ENCODE measurements around the gene GPR155.
"Not testable (repeated sequence)": the region's sequence is repeated elsewhere in the genome, so short reads cannot be mapped to it uniquely, and the experiment has no call there.

The GPR155 gene

DNA sequence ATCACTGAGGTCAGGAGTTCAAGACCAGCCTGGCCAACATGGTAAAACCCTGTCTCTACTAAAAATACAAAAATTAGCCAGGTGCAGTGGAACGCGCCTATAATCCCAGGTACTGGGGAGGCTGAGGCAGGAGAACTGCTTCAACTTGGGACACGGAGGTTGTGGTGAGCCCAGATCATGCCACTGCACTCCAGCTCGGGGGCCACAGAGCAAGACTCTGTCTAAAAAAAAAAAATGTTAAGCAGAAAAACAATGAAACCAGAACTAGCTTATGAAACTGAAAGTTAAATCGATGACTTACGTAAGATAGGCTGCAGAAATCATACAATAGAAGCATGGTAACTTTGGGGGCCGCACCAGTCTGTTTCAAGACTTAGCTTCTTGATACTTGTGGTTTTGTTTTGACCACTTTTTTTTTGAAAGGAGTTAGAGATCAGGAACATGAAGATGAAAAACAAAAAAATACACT, 6.2 kb upstream of the GPR155 start:
- DNase-seq (ENCODE audit: low read depth) = no peak

- no peak for DNase-seq (ENCODE audit: low read depth)
Observed at GRCh38 chr2:174491947-174492346, 5.1 kb upstream of the GPR155 start.

GRCh38 chr2:174490051-174490450, 3.2 kb upstream of the GPR155 start:
- DNase-seq (ENCODE audit: low read depth) = no peak

- DNase-seq (ENCODE audit: low read depth) = not testable (repeated sequence)
Observed at GRCh38 chr2:174489520-174489919, 2.7 kb upstream of the GPR155 start.

DNA sequence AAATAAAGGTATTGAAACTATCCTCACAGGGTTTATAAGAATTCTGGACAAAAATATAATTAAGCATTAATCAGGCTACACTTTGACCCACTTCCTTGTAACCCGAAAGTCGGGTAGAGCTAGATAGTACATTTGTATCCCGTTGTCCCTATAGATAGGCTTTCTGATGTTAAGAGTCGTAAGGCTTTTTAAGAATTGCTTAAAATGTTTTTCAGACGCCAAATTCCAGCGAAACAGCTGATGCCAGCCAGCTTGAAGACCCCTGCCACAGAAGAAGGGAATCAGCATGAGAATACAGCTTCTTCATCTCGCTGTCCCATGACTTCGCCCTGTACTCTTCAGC, 962 bp upstream of the GPR155 start:
- no peak for DNase-seq (ENCODE audit: low read depth)

DNA sequence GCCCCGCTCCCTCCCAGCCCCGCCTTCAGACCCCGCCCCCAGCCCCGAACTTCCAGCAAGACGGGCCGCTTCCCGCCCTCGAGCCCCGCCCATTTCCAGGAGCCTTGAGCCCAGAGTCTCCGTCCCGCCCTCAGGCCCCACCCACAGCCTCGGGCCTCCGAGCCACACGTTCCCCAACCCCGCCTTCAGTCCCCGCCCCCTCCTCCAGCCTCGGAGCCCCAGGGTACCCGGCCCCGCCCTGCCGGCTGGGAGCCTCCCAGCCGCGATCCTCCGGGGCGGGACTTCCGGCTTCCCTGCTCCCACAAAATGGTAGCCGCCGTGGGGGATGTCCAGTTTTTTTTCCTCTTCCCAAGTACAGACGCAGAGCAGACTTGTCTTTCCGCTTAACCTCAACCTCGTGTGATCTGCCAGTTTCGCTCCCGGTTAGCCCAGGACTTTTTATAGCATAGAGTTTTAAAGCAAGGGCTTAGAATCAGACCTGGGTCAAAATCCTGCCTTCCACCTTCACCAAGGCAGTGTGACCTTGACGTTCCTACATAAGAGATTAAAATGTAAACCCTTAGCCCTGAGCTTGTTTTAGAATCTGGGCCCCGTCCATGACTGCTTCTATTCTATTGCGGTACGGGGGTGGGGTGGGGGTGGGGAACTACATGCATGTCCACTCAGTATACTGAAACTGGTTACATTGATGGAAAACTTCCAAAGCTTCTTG, 435 bp upstream of the GPR155 start:
- peak; percentile 67 for DNase-seq (ENCODE audit: low read depth)

DNA sequence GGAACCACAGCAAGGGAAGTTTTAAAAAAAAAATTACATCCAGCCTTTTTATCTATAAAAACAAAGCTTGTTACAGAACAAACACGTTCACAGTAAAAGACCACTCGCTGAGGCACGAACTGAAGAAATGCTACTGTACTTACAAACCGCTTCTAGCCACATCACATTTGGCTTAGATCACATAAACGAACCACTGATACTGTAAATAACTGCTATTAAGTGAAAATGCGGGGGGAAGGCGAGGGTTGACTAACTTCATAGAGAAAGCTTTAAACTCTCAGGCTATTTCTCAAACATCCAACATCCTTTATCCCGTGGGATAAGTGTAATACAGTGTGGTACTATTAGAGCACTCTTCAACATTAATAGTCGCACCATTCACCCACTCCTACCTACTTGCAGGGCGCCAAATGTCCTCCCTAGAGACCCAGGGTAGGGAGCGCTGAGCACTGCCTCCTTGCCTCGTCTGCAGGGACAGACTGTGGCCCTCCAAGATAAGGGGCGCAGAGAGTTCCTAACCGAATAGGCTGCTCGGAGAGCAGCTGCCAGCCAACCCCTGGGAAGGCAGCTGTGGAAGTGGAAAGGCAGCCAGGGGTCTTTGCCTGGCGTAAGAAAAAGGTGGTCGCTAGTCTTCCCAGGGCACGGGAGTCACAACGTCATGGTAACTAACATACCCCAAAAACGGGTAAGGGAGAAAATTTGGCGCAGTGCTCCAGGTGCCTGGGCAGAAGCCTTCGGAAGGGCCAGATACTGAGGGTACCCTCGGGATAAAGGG, 854 bp downstream of the GPR155 start:
- no peak for DNase-seq (ENCODE audit: low read depth)

DNA sequence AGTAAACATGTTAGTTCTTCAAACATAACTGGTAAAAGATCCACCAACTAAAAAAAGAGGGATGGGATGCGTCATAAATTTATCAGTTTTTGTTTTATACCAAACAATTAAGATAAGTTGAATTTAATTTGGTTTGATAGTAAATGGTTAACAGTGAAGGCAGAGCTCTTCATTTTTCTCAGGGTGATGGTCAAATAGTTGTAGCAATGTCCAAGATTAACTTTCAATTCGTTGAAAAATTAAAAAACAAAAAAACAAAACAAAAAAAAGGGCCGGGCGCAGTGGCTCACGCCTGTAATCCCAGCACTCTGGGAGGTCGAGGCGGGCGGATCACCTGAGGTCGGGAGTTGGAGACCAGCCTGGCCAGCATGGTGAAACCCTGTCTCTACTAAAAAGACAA, 1.8 kb downstream of the GPR155 start:
- not testable (repeated sequence) for DNase-seq (ENCODE audit: low read depth)

- DNase-seq (ENCODE audit: low read depth) = no peak
Observed at GRCh38 chr2:174484573-174484972, 2.3 kb downstream of the GPR155 start.

DNA sequence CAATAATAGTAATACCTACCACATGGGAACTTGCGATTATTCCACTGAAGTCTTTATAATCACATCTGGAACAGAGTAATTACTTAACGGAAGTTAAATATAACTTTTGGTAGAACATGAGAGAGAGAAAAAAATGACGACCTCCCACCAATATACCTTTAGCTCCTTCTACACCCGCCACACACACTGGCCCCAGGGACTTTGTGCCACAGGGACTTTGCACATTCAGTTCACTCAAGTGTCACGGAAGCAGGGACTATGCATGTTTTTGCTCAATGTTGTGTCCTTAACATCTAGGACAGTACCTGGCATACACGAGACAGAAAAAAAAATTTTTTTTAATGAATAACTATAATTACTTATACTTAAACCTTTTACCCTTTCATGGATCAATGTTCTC, 4.0 kb downstream of the GPR155 start:
- no peak for DNase-seq (ENCODE audit: low read depth)

DNA sequence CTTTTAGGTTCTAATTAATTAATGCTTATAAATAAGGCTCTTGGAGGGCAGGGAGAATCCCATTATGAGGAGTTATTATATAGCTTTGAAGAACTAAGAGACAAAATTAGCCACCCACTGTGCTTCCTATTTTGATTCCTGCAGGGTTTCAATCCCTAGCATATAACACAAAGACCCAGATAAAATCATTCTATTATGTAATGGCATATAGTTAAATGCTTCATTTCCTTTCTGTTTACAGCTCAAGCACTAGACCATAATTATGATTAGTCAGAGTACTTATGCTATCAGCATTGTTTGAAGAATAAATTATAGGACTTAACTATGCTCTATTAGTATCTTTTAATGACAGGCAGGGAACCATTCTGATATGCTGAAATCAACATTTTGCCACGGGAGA, 9.1 kb downstream of the GPR155 start:
- no peak for DNase-seq (ENCODE audit: low read depth)

DNA sequence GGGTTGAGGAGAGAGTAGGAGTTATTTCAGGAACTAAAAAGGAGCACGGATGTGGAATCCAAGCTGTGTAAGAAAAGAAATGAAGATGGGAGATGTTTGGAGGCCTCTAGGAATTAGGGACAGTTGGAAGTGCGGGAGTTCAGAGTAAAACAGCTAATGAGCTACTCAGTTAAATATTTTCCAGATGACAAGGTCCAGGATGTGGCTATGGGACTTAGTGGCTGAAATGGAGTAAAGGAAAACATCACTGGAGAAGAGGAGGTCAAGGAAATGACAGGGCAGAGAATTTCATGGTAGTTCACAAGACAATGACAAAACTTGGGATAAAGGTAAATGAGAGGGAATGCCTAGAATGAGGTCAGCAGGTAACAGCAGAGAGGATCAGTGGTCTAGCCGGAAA, 13.0 kb downstream of the GPR155 start:
- no peak for DNase-seq (ENCODE audit: low read depth)

DNA sequence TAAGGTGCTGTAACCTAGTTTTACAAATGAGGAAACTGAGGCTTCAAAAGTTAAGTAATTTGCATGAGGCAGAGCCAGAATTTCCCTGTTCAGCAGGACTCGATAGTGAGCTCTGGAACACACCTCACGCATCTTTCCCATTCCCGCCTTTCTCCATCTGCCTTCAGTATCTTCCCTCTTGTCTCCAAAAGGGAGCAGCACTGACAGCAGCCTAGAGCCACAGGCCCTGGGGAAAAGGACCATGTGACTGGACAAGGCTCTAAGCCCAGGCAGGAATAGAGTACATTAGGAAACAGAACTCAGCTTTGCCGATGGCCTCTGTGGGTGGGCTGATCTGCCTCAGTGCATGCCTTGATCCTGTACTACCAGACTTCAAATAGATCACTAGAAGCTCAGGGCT, 21.5 kb downstream of the GPR155 start:
- no peak for DNase-seq (ENCODE audit: low read depth)

- DNase-seq (ENCODE audit: low read depth) = no peak
Observed at GRCh38 chr2:174461221-174461620, 25.6 kb downstream of the GPR155 start.

GRCh38 chr2:174454566-174454965, 32.3 kb downstream of the GPR155 start:
- no peak for DNase-seq (ENCODE audit: low read depth)

- DNase-seq (ENCODE audit: low read depth) = no peak
Observed at GRCh38 chr2:174450021-174450816, 36.6 kb downstream of the GPR155 start.

DNA sequence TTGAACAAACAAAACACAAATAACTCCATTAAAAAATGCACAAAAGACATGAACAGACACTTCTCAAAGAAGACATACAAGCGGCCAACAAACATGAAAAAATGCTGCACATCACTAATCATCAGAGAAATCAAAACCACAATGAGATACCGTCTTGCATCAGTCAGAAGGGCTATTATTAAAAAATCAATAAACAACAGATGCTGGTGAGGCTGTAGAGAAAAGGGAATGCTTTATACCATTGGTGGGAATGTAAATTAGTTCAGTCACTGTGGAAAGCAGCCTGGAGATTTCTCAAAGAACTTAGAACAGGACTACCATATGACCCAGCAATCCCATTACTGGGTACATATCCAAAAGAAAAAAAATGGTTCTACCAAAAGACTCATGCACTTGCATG, 37.8 kb downstream of the GPR155 start:
- no peak for DNase-seq (ENCODE audit: low read depth)

GRCh38 chr2:174446531-174446930, 40.3 kb downstream of the GPR155 start:
- no peak for DNase-seq (ENCODE audit: low read depth)

DNA sequence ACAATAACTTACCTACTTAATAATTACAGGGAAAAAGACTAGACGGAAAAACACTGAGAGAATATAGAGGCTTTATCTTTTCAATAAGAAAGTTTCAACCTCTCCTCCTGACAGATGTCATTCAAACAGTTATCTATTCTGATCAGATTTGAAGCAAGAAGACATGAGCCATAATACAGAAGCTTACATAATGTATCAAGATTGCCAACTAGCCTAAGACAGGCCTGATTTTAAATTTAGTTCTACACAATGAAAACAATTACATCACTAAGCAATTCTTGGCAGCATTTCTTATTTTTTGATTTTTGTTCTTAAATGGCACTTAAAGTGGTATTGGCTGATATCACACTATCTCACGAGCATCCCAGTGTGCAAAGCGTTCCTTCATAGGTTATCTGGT, 41.6 kb downstream of the GPR155 start:
- DNase-seq (ENCODE audit: low read depth) = no peak

GRCh38 chr2:174444761-174445160, 42.1 kb downstream of the GPR155 start:
- DNase-seq (ENCODE audit: low read depth) = no peak

- DNase-seq (ENCODE audit: low read depth) = peak; percentile 70
Observed at GRCh38 chr2:174442546-174443510, 44.0 kb downstream of the GPR155 start.

GRCh38 chr2:174439950-174440349, 46.9 kb downstream of the GPR155 start:
- no peak for DNase-seq (ENCODE audit: low read depth)
